SK-N-SH (cell line): ENCODE data around the gene TIMM21. TPM values are rescaled to one million over a fixed set of nuclear protein-coding genes. Genes with fewer than 3 reads are reported as not detected.

Source experiments
- CTCF ChIA-PET: fragments of 300-600, 350-600 bp; formaldehyde crosslinking; extraction: SDS; loops from one replicate; lab custom pipeline; 2021; lab: Yijun Ruan, JAX
- POLR2A ChIA-PET: fragments of 350-600 bp; sonication (Branson Sonifier 250); formaldehyde crosslinking; extraction: SDS; loops from one replicate; lab custom pipeline; 2020; ENCODE audit warnings: antibody characterized with exemption, inconsistent platforms; lab: Yijun Ruan, JAX
- DNase-seq: peaks from one replicate; pipeline ENCODE4 v3.0.0; 2012
- H2AFZ ChIP-seq: fragments of 200-600 bp; sonication (generic); 2 replicates; pipeline ENCODE4 v1.8.1; 2016; ENCODE audit warnings: antibody characterized with exemption, mild to moderate bottlenecking, low read depth
- H3F3A ChIP-seq: fragments of 200-600 bp; sonication (generic); replicated peaks from 2 replicates; pipeline ENCODE3; 2016; ENCODE audit warnings: antibody characterized with exemption, mild to moderate bottlenecking; ENCODE audit not compliant: insufficient read depth
- H3K27ac ChIP-seq, 2 experiments: fragments of 200-500 bp in 1 of 2; fragments of 200-600 bp in 1 of 2; sonication (Bioruptor generic) in 1 of 2; sonication (generic), shearing (Covaris generic) in 1 of 2; 2 replicates each; pipeline versions ENCODE4 v1.5.1 to v1.6.1; 2014 to 2016; ENCODE audit warnings: low read depth in 2 of 2, inconsistent platforms in 1 of 2, low read length in 1 of 2, mild to moderate bottlenecking in 1 of 2, mixed read lengths in 1 of 2
- H3K27me3 ChIP-seq: fragments of 200-600 bp; sonication (generic), shearing (Covaris generic); 2 replicates; pipeline ENCODE4 v1.6.1; 2016; ENCODE audit warnings: mixed run types; ENCODE audit not compliant: insufficient read depth
- H3K36me3 ChIP-seq, 2 experiments: fragments of 200-500 bp in 1 of 2; fragments of 200-600 bp in 1 of 2; sonication (Bioruptor generic) in 1 of 2; sonication (generic) in 1 of 2; replicated peaks in 1 of 2; 2 replicates each; pipeline versions ENCODE3 to v1.5.1; 2014 to 2016; ENCODE audit warnings: low read length in 1 of 2, mild to moderate bottlenecking in 1 of 2; ENCODE audit not compliant: insufficient read depth in 2 of 2, control insufficient read depth in 1 of 2
- H3K4me1 ChIP-seq, 2 experiments: fragments of 200-500 bp in 1 of 2; fragments of 200-600 bp in 1 of 2; sonication (Bioruptor generic) in 1 of 2; sonication (generic), shearing (Covaris generic) in 1 of 2; 2 replicates each; pipeline versions ENCODE4 v1.5.1 to v1.6.1; 2014 to 2016; ENCODE audit warnings: low read depth in 1 of 2, low read length in 1 of 2, mixed run types in 1 of 2; ENCODE audit not compliant: insufficient read depth in 2 of 2, control insufficient read depth in 1 of 2
- H3K4me2 ChIP-seq: fragments of 200-600 bp; sonication (generic), shearing (Covaris generic); 2 replicates; pipeline ENCODE4 v1.6.1; 2017; ENCODE audit warnings: mixed run types
- H3K4me3 ChIP-seq, 2 experiments: fragments of 200-500 bp in 1 of 2; fragments of 200-600 bp in 1 of 2; sonication (Bioruptor generic) in 1 of 2; sonication (generic), shearing (Covaris generic) in 1 of 2; 2 replicates each; pipeline versions ENCODE4 v1.5.1 to v1.8.1; 2014 to 2016; ENCODE audit warnings: low read depth in 2 of 2, inconsistent platforms in 1 of 2, low read length in 1 of 2, mild to moderate bottlenecking in 1 of 2, mixed read lengths in 1 of 2, moderate library complexity in 1 of 2
- H3K79me2 ChIP-seq: fragments of 200-600 bp; sonication (generic); 2 replicates; pipeline ENCODE4 v1.8.1; 2017; ENCODE audit warnings: mild to moderate bottlenecking; ENCODE audit not compliant: insufficient read depth
- H3K9ac ChIP-seq: fragments of 200-600 bp; sonication (generic); 2 replicates; pipeline ENCODE4 v1.6.1; 2017; ENCODE audit warnings: mixed run types
- H3K9me2 ChIP-seq: fragments of 200-600 bp; sonication (generic); 2 replicates; pipeline ENCODE4 v1.6.1; 2017; ENCODE audit warnings: mixed run types
- H3K9me3 ChIP-seq: fragments of 200-600 bp; sonication (generic); 2 replicates; pipeline ENCODE4 v1.6.1; 2017; ENCODE audit warnings: mixed run types, mild to moderate bottlenecking, moderate library complexity
- H4K20me1 ChIP-seq: fragments of 200-600 bp; sonication (generic); 2 replicates; pipeline ENCODE4 v1.6.1; 2017; ENCODE audit warnings: mild to moderate bottlenecking, mixed run types; ENCODE audit not compliant: insufficient read depth
- CTCF ChIP-seq: fragments of 200-600 bp; sonication (generic); IDR thresholded peaks from 2 replicates; pipeline ENCODE4 v1.6.1; 2017; ENCODE audit warnings: antibody characterized with exemption, mild to moderate bottlenecking, moderate library complexity
- EP300 ChIP-seq, 2 experiments: IDR thresholded peaks; 2 replicates each; pipeline versions ENCODE4 v1.4.0 to v1.6.1; 2012; ENCODE audit warnings: borderline replicate concordance in 1 of 2, low read depth in 1 of 2, low read length in 1 of 2
- FOXJ3 ChIP-seq: sonication (generic); formaldehyde crosslinking; IDR thresholded peaks from 2 replicates; pipeline ENCODE4 v1.5.1; 2020; ENCODE audit warnings: mild to moderate bottlenecking, missing genetic modification reagents
- MEF2A ChIP-seq: IDR thresholded peaks from 2 replicates; pipeline ENCODE4 v1.4.0; 2012; ENCODE audit warnings: low read depth, borderline replicate concordance
- MXI1 ChIP-seq: IDR thresholded peaks from 2 replicates; pipeline ENCODE4 v1.6.1; 2012; ENCODE audit warnings: mild to moderate bottlenecking, low read depth, low read length, improper control_type of control experiment
- NFIC ChIP-seq: IDR thresholded peaks from 2 replicates; pipeline ENCODE4 v1.4.0; 2012; ENCODE audit warnings: borderline replicate concordance
- PBX3 ChIP-seq: IDR thresholded peaks from 2 replicates; pipeline ENCODE4; 2012
- RCOR1 ChIP-seq: fragments of 150-350 bp; IDR thresholded peaks from 2 replicates; pipeline ENCODE4 v1.6.1; 2017; ENCODE audit warnings: antibody characterized with exemption, low read length
- SIN3A ChIP-seq: IDR thresholded peaks from 2 replicates; pipeline ENCODE4 v1.6.1; 2012; ENCODE audit warnings: low read depth, mild to moderate bottlenecking, low read length, moderate library complexity, borderline replicate concordance
- YY1 ChIP-seq: IDR thresholded peaks from 2 replicates; pipeline ENCODE4 v1.4.0; 2012; ENCODE audit warnings: low read depth, mild to moderate bottlenecking
- WGBS: methylation state at CpG from one replicate; pipeline ENCODE4 v1.1.6; 2017; ENCODE audit warnings: low lambda C conversion rate; 5-methylcytosine and 5-hydroxymethylcytosine counted together
- polyA plus RNA-seq, 3 experiments: library from polyadenylated mRNA; depleted of rRNA; stranded (reverse); fragments of >200 nt; gene quantifications; 2 replicates each; pipeline ENCODE4 v1.2.3, GENCODE V29; 2012

The TIMM21 gene
- polyA plus RNA-seq, 1 of the 3 experiments (the other 2 are of a cell fraction): 27.6 TPM

- H3K4me2 ChIP-seq: no peak overlapping the region
- no peaks in the 10 kb centered on the region for H3K36me3 ChIP-seq
- H3K9ac ChIP-seq: no peak overlapping the region
- H3K4me3 ChIP-seq: no peak overlapping the region
- H3K27ac ChIP-seq: no peak overlapping the region
- H3K9me3 ChIP-seq: no peaks in the 10 kb centered on the region
- CTCF ChIA-PET: interaction anchor here (0.7 kb wide), 1 partner anchor 1837 kb away, joined by 3 read pairs; no protein-coding TSS in a partner anchor
- no peak for TF ChIP-seq RCOR1
- TF ChIP-seq, all 33 proteins: peak for 0
- POLR2A ChIA-PET: no interaction called here
- no peaks in the 10 kb centered on the region for H3K79me2 ChIP-seq
- no peaks in the 10 kb centered on the region for H3K9me2 ChIP-seq
- no peak overlapping the region for H2AFZ ChIP-seq
- no peaks in the 10 kb centered on the region for H3F3A ChIP-seq
- no peaks in the 10 kb centered on the region for H4K20me1 ChIP-seq
- H3K4me1 ChIP-seq: no peaks in the 10 kb centered on the region
- DNase-seq: no peak
- 71% methylated on average over 1 of the region's 1 CpG for WGBS
- H3K27me3 ChIP-seq: no peaks in the 10 kb centered on the region
Measured at GRCh38 chr18:74110149-74110548, 38.2 kb upstream of the TIMM21 start.

- H3F3A ChIP-seq: no peaks in the 10 kb centered on the region
- no peaks in the 10 kb centered on the region for H3K4me1 ChIP-seq
- H3K9me3 ChIP-seq: no peaks in the 10 kb centered on the region
- H2AFZ ChIP-seq: no peak overlapping the region; the same call in 1 of the 2 replicates
- no peak overlapping the region for H3K4me3 ChIP-seq
- H3K9me2 ChIP-seq: no peaks in the 10 kb centered on the region
- WGBS: 29% methylated on average over 4 of the region's 4 CpGs
- H3K4me2 ChIP-seq: no peak overlapping the region
- ChIA-PET POLR2A (no interaction called here), CTCF (interaction anchor here (0.6 to 1.3 kb wide), 3 partner anchors 9 to 1836 kb away, joined by 3 to 4 read pairs (median 3); no protein-coding TSS in a partner anchor)
- H3K27ac ChIP-seq: no peak overlapping the region
- no peak for TF ChIP-seq MEF2A
- no peaks in the 10 kb centered on the region for H4K20me1 ChIP-seq
- H3K9ac ChIP-seq: no peak overlapping the region
- no peaks in the 10 kb centered on the region for H3K36me3 ChIP-seq
- no peak for DNase-seq
- H3K79me2 ChIP-seq: no peaks in the 10 kb centered on the region
- no peaks in the 10 kb centered on the region for H3K27me3 ChIP-seq
Measured at GRCh38 chr18:74110976-74111375, 37.3 kb upstream of the TIMM21 start.

- no peaks in the 10 kb centered on the region for H3K79me2 ChIP-seq
- no peak overlapping the region for H2AFZ ChIP-seq
- H4K20me1 ChIP-seq: no peaks in the 10 kb centered on the region
- CTCF ChIA-PET: no interaction called here
- no peak overlapping the region for H3K4me2 ChIP-seq
- no peaks in the 10 kb centered on the region for H3K36me3 ChIP-seq
- H3K4me1 ChIP-seq: no peaks in the 10 kb centered on the region
- no peaks in the 10 kb centered on the region for H3K9me3 ChIP-seq
- DNase-seq: no peak
- H3K27ac ChIP-seq: no peak overlapping the region
- no peaks in the 10 kb centered on the region for H3F3A ChIP-seq
- POLR2A ChIA-PET: no interaction called here
- TF ChIP-seq PBX3 (no peak), EP300 (IDR thresholded peaks at IDR 0.05; ENCODE audit: borderline replicate concordance in 1 of 2, low read depth in 1 of 2, low read length in 1 of 2) (no peak), NFIC (no peak), CTCF (no peak), YY1 (no peak), RCOR1 (no peak), MXI1 (no peak), SIN3A (no peak), FOXJ3 (CRISPR knock-in tag) (no peak)
- H3K9me2 ChIP-seq: no peaks in the 10 kb centered on the region
- no peaks in the 10 kb centered on the region for H3K27me3 ChIP-seq
- no peak overlapping the region for H3K4me3 ChIP-seq
- no peak overlapping the region for H3K9ac ChIP-seq
Measured at GRCh38 chr18:74113711-74114110, 34.6 kb upstream of the TIMM21 start.
